HG02943 (cell line): Measurements from ENCODE around the gene MEDAG.
"Not testable (repeated sequence)": the region's sequence is repeated elsewhere in the genome, so short reads cannot be mapped to it uniquely, and the experiment has no call there.

ENCODE experiments used
- ATAC-seq: cut with Tn5 transposase; IDR thresholded peaks from one replicate; pipeline ENCODE4 v1.9.1; 2021; ENCODE audit warnings: mild to moderate bottlenecking, low read depth, moderate library complexity; ENCODE audit not compliant: unreplicated experiment

MEDAG gene

DNA sequence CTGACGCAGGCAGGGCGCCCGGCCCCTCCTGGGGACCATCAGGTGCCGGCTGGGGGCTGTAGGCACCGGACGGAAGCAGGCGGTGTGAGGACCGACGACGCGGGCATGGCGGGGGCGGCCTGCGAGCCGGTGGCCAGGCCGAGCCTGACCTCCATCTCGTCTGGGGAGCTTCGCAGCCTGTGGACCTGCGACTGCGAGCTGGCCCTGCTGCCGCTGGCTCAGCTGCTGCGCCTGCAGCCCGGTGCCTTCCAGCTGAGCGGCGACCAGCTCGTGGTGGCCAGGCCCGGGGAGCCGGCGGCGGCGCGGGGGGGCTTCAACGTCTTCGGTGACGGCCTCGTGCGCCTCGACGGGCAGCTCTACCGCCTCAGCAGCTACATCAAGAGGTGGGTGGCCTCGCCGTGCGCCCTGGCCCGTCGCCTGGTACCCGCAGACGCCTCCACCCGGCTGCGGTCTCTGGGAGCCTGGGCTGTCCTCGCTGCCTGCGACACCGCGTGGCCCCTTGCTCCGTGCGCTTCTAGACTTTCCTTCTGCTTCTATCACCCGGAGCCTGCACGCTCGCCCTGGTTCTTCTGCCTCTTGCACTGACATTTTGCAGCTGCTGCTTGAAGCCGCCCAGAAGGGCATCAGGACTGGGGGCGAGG lies 460 bp downstream of the MEDAG start:
- no peak for ATAC-seq

DNA sequence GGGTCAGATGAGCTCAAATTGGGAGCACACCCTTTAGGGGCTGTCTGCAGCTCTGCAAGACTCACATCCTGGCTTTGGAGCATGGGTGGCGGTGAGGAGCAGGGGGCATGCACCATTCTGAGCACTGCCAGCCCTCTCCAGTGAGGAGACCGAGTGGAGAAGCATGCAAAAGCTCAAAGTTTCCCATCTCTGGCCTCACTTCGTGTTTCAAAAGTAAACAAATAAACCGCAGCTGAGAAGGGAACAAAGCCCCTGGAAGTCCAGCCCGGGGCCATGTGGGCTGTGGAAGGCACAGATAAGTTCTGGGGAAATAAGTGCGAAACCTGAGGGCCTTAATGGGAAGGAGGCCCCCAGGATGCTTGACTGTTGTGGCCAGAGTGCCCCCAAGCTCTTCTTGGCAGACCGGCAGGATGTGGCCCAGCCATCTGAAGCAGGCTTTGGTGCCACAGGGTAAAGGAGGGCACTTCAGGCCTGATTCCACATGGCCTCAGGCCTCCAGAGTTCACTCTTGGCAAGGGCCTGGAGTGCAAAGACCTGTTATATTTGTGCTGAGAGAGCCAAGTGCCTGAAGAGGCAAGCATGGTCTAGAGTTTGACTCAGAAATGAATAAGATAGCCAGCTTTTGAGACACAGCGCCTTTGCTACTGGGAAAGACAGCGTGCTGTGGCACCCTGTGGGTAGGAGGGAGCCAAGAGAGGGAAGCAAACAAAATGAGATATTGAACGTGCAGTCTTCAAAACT lies 1.2 kb downstream of the MEDAG start:
- no peak for ATAC-seq

DNA sequence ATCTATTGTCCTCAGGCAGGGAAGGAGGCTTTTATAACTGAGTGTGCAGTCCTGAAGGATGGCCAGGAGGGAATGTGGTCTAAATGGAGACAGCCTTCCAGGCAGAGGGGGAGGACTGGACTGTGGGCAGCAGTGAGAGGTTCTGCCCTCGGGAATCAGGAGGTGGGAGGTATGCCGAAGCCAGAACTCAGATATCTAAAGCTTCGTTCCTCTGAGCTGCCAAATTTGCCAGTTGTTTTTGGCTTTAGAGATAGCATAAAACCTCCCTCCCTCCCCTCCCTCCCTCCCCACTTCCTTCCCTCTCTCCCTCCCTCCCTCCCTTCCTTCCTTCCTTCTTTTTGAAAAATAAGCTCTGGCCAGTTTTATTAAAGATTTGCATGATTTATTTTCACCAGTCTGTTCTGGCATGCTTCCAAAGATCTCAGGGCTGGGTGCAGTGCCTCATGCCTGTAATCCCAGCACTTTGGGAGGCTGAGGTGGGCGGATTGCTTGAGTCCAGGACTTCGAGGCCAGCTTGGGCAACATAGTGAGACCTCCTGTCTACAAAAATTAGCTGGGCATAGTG lies 2.4 kb downstream of the MEDAG start:
- no peak for ATAC-seq

DNA sequence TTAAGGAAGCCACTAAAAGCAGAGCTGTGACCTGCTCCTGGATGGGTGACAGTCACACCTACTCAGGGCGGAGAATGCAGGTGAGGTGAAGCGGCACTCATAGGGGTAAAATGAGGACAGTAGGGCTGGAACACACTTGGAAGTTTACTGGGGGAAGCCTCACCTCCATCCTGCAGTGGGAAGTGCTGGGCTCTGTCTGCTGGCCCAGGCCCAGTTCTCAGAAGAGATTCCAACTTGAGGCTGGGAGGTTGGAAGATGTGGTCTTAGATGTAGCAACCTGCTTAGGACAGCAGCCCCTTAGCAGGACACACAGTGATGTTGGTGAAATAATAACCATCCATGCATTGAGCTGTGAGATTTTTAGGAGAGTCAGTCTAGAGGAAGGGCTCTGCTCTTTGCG lies 4.6 kb downstream of the MEDAG start:
- no peak for ATAC-seq

DNA sequence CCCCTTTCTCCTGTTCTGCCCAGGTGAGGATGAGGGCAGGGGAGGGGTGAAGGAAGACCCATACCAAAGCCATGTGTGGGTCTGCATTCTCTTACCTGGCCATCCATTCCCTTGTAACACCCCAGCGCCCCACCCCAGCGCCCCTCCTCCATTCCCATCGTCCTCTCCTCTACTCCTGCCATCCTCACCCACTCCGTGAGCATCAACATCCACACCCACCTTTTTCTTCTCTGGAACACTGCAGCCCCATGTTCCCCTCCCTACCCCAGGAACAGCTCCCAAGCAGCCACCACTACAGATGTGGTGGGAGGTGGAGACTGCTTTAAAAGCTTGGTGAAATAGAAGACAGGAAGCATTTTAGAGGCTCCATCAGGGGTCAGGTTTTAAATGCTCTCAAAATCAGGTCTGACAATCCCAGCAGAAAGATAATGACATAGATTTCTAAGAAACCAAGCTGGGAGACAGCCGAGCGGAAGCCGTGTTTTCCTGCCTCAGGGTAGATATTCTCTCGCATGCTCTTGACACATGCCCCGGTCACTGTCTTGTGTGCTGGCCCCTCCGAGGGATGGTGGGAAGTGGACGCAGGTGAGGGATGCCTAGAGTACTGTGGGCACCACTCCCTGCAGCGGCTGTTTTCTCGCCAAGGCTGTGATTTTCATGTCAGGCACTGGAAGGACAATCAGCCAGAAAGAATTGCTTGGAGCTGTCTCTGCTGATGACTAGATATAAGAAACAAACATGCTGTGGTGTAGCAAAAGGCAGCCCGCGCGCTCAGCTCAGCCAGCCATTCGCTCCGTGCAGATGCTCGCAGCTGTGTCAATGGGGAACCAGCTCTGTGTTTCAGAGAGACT lies 9.8 kb downstream of the MEDAG start:
- ATAC-seq = no peak

DNA sequence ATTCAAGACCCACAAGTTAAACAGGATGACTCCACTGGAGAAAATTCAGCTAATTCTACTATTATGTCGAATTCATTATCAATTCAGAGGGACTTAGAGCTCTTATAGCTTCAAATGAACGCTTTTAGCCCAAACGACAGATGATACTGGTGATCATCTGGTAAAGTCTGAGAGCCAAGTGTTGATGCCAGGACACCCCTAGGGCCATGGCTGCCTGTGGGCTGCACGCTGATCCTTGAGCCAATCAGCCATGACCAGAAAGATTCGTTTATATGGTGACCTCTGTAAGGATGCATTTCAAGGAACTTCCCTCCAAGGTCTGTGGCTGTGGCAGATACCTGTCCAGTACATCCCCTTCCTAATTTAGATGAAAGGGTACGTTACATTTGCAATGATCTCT lies 10.9 kb downstream of the MEDAG start:
- no peak for ATAC-seq

DNA sequence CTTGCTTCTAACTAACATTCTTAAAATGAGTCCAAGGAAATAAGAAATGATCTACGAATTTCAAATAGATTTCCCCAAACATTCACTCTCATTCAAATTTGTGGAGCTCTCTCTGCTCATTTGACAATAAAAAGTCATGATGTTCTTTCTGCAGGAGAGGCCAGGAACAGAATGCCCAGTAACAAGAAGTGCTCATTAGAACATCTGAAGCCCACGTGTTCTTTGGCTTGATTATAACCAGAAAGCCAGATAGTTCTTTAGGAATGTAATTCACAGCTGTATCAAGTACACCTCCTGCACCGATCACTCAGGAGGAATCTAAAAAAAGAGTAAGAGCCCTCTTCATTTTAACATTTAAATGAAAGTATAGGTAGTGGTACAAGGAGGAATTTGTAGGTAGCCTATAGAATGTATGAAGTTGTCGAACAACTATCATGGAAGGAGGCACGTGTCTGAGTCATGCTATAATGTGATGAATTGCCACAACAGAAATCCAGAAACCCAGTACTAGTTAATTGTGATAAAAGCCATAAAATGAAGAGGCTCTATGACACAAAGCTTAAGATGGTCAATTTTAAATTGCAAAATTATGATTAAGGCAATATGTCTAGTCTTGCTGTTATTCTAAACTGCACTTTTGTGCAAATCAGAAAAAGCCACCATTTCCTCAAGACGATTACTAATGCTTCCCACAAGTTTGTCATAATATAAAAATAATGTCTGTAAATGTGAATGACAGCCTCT lies 12.8 kb downstream of the MEDAG start:
- ATAC-seq = no peak

DNA sequence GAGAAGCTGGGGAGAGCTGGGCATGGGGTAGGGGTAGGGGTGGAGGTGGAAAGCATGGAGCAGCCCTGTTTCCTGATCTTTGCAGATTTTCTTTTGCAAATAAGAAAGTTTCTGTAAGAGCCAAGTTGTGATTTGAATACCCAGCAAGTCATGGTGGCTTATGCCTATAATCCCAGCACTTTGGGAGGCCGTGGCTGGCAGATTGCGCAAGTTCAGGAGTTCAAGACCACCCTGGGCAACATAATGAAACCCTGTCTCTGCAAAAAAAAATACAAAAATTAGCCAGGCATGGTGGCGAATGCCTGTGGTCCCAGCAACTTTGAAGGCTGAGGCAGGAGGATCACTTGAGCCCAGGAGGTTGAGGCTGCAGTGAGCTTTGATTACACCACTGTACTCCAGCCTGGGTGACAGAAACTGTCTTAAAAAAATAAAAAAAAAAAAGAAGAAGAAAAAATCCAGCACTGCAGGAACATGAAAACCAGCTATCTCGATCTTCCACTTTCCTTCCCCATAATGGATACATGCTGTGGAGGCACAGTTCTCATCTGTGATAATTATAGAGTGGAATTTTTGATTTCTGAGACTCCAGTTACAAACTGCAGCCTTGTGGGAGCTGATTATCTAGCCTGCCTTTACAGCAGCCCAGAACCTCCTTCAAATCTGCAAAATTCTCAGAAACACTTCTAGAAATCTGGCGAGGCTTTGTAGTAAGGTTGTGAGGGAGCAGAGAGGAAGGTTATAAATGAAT lies 14.3 kb downstream of the MEDAG start:
- ATAC-seq = no peak

DNA sequence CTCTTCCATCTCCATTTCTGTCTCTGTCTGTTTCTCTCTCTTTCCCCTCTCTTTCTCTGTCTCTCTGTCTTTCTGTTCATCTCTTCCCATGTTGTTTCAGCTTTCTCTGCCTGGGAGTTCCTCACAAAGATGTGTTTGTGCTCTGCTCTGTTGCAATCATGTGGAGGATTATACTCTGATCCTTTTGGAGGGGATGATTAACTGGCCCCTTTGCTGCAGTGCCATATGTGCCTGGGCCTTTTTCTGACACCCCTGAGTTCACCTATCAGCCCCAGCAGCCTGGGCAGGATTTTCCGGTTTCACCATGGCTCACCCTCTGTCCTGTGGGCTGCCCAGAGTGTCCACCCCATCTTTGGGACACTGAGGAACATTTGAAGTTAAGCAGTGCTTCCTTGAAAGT lies 17.3 kb downstream of the MEDAG start:
- no peak for ATAC-seq

DNA sequence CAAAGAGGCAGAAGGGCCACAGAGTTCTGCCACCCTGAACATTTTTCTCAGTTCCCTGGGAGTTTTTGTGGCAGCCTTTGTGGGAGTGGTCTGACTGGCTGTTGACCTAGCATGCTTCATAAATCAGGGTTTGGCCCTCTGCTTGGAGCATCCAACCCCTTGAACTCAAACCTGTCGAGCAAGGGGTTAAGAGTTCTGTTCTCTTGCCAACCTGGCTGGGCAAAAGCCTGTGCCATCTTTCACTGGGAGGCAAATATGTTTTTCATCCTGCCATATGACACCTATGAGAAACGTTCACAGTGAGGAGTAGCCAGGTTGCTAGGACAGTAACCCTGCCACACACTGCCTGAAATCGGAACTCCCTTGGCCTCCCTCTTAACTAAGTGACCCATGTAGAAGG lies 18.6 kb downstream of the MEDAG start:
- no peak for ATAC-seq

DNA sequence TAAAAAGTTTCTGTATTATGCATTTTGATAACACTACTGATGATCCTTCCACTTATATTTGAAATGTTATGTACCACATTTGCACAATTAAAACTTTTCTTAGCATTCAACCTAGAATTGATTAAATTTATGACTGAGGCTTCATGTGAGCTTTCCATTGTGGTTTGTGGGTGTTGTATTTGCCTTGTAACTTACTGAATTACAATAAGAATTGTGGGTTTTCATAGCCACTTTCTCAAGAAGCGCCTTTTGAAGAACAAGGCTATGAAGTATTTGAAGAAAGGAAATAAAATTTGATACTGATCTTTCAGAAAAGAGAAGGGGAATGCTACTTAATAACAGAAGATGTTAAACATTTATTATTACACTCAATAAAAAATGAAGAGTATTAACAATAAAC lies 19.4 kb downstream of the MEDAG start:
- no peak for ATAC-seq

GRCh38 chr13:30926781-30927180 lies 20.7 kb downstream of the MEDAG start:
- ATAC-seq = no peak

DNA sequence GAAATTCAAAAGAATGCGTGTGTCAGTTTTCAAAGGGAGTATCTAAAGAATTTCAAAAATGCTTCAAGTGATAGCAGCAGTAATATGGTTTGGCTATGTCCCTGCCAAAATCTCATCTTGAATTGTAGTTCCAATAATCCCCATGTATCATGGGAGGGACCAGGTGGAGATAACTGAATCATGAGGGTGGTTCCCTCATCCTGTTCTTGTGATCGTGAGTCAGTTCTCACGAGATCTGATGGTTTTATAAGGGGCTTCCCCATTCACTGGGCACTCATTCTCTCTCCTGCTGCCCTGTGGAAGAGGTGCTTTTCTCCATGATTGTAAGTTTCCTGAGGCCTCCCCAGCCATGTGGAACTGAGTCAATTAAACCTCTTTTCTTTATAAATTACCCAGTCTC lies 21.1 kb downstream of the MEDAG start:
- ATAC-seq = not testable (repeated sequence)

DNA sequence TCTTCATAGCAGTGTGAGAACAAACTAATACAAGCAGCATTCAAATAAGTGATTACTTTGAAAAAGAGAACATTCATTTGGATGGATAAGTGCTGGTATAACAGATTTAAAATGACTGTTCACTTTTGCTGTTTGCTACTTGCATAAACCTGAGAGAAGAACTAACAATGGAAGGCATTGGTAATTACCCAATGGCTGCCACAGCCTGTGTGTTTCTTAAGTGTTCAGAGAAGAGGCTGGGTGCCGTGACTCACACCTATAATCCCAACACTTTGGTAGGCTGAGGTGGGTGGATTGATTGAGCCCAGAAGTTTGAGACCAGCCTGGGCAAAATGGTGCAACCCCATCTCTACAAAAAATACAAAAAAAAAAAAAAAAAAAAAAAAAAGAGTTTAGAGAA lies 21.5 kb downstream of the MEDAG start:
- ATAC-seq = no peak

- no peak for ATAC-seq
These were observed 22.9 kb downstream of the MEDAG start for GRCh38 chr13:30928978-30929377.

DNA sequence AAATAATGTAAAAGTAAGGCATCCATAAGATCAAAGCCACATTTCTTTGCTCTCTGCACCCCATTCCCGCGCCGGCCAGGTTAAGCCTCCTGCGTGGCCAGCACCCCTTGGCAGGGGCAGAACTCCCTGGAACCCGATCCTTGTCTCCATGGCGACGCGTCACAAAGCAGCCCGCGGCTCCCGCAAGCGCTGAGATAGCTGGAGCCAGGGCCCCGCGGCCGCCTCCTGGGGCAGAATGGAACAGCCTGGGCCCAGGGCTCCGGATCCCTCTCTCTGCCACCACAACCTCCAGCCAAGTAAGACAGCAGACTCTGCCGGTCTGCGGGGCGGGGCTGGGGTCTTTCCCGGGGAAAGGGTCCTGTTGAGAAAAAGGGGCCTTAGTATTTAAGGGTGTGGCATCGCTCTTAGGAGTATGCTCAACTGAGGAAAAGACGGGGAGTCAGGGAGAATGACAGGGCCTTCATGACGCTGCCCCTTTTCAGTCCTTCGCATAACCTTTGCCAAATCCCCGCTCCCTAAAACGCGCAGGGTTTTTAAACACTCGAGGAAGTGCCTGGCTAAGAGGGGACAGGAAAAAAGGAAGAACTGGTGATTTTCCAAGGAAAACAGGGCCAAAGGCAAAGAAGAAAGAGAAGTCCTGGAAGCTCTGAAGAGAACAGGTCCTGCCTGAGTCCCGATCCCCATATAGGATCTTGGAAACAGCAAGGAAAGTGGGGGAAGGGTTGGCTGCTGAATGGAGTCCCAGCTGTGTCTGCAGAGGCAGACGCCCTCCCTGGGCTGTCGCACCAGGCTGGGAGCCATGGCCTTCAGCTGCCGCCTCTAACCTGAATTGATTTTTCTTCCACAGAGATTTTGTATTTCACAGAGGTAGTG lies 26.6 kb downstream of the MEDAG start, which contains the start of gene TEX26:
TSS of gene TEX26 (plus strand) at position 176 of the 873 bp plus-strand sequence. CDS start at position 236, 60 bp downstream.
- ATAC-seq = no peak

GRCh38 chr13:30933354-30933670 lies 27.2 kb downstream of the MEDAG start:
- no peak for ATAC-seq

- no peak for ATAC-seq
These were observed 28.3 kb downstream of the MEDAG start for GRCh38 chr13:30934381-30934780.

GRCh38 chr13:30934803-30935202 lies 28.7 kb downstream of the MEDAG start:
- ATAC-seq = no peak
